ENCODE results near the gene FOXN4. TPM values are rescaled to one million over a fixed set of nuclear protein-coding genes. Genes with fewer than 3 reads are reported as not detected.

Gene FOXN4
- total RNA-seq, 4 donors from 2014 or later = not detected

GRCh38 chr12:109295764-109296425 lies 13.2 kb downstream of the FOXN4 start:
- 75 to 76% methylated on average over 7 of the region's 13 CpGs for WGBS, 2 donors
- H3K4me1 ChIP-seq = peaks cover 5 to 12% (median 5%) of the 10 kb centered on the region in 3 donors
- intact Hi-C loops (cut with DNase I) = no loop called here
- peaks cover 0 to 31% (median 0%) of the 10 kb centered on the region in 4 donors for H3K27me3 ChIP-seq
- DNase-seq = no peak
- no peak overlapping the region for H3K4me3 ChIP-seq
- TF ChIP-seq, protein P1, sequence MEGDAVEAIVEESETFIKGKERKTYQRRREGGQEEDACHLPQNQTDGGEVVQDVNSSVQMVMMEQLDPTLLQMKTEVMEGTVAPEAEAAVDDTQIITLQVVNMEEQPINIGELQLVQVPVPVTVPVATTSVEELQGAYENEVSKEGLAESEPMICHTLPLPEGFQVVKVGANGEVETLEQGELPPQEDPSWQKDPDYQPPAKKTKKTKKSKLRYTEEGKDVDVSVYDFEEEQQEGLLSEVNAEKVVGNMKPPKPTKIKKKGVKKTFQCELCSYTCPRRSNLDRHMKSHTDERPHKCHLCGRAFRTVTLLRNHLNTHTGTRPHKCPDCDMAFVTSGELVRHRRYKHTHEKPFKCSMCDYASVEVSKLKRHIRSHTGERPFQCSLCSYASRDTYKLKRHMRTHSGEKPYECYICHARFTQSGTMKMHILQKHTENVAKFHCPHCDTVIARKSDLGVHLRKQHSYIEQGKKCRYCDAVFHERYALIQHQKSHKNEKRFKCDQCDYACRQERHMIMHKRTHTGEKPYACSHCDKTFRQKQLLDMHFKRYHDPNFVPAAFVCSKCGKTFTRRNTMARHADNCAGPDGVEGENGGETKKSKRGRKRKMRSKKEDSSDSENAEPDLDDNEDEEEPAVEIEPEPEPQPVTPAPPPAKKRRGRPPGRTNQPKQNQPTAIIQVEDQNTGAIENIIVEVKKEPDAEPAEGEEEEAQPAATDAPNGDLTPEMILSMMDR (IDR thresholded peaks at IDR 0.05) = no peak
- TF ChIP-seq POLR2A (IDR thresholded peaks at IDR 0.05) = no peak
- no peak overlapping the region for H3K27ac ChIP-seq
- no peaks in the 10 kb centered on the region for H3K36me3 ChIP-seq
- no peaks in the 10 kb centered on the region for H3K9me3 ChIP-seq

DNA sequence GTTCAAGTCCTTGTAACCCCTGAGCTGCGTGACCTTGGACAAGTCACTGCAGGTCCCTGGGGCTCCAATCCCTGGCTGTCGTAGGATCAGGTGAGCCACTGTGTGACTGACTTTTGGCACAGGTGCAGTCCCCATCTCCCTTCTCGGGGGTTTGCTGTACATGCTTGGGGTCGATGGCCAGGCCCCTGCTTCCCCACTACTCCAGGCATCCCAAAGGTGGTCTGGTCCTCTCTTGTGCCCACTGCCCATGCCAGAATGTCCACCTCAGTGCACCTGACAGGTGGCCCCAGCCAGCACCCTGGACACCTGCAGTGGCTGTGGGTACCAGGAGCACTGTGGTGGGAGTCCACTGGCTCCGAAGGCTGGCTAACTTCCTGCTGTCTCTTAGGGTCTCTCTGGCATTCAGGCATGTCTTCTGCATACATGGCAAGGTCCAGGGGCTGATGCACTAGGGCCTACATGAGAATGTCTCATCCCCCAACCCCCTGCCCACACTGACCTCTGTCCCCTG lies 14.7 kb downstream of the FOXN4 start:
- peaks cover 0 to 36% (median 0%) of the 10 kb centered on the region in 4 donors for H3K27me3 ChIP-seq
- H3K4me3 ChIP-seq = no peak overlapping the region
- peaks cover 5 to 13% (median 5%) of the 10 kb centered on the region in 3 donors for H3K4me1 ChIP-seq
- 58 to 59% methylated on average over 3 to 4 of the region's 5 CpGs for WGBS, 2 donors
- no peaks in the 10 kb centered on the region for H3K36me3 ChIP-seq
- TF ChIP-seq, protein P1 (IDR thresholded peaks at IDR 0.05) = no peak
- TF ChIP-seq POLR2A (IDR thresholded peaks at IDR 0.05) = no peak
- DNase-seq = no peak
- intact Hi-C loops (cut with DNase I) = no loop called here
- H3K27ac ChIP-seq = no peak overlapping the region
- H3K9me3 ChIP-seq = no peaks in the 10 kb centered on the region

- no peaks in the 10 kb centered on the region for H3K36me3 ChIP-seq
- peaks cover 0 to 36% (median 0%) of the 10 kb centered on the region in 4 donors for H3K27me3 ChIP-seq
- intact Hi-C loops (cut with DNase I) = no loop called here
- no peak for DNase-seq
- TF ChIP-seq, protein P1 (IDR thresholded peaks at IDR 0.05) = no peak
- TF ChIP-seq POLR2A (IDR thresholded peaks at IDR 0.05) = no peak
- WGBS, 2 donors = 54 to 70% methylated on average over 2 to 3 of the region's 3 CpGs
- peaks cover 5 to 13% (median 5%) of the 10 kb centered on the region in 3 donors for H3K4me1 ChIP-seq
- H3K4me3 ChIP-seq = no peak overlapping the region
- H3K27ac ChIP-seq = no peak overlapping the region
- no peaks in the 10 kb centered on the region for H3K9me3 ChIP-seq
These were observed 16.0 kb downstream of the FOXN4 start for GRCh38 chr12:109293106-109293505.

GRCh38 chr12:109292342-109292711 lies 16.8 kb downstream of the FOXN4 start:
- no peak overlapping the region for H3K27ac ChIP-seq

More at GRCh38 chr12:109292342-109292711, 16.8 kb downstream of the FOXN4 start:
- no peaks in the 10 kb centered on the region for H3K9me3 ChIP-seq
- intact Hi-C loops (cut with DNase I) = no loop called here
- peaks cover 0 to 44% (median 0%) of the 10 kb centered on the region in 4 donors for H3K27me3 ChIP-seq
- H3K36me3 ChIP-seq = no peaks in the 10 kb centered on the region
- H3K4me1 ChIP-seq = peaks cover 5 to 13% (median 5%) of the 10 kb centered on the region in 3 donors
- H3K4me3 ChIP-seq = no peak overlapping the region
- no peak for DNase-seq
- TF ChIP-seq, protein P1 (IDR thresholded peaks at IDR 0.05) = no peak
- TF ChIP-seq POLR2A (IDR thresholded peaks at IDR 0.05) = no peak
- WGBS, 2 donors = 69 to 81% methylated on average over 3 to 5 of the region's 5 CpGs
